Osteocyte (in vitro differentiated cells): Measurements from ENCODE around the gene IYD. TPM values are rescaled to one million over a fixed set of nuclear protein-coding genes. Genes with fewer than 3 reads are reported as not detected.

Experiments
- DNase-seq: peaks from one replicate; pipeline ENCODE4 v3.0.0; 2021; ENCODE audit warnings: mixed read lengths; ENCODE audit not compliant: unreplicated experiment; ENCODE audit errors: extremely low spot score
- H3K27ac Mint-ChIP-seq: one replicate; pipeline ENCODE4 v1.8.0; 2021; ENCODE audit warnings: mild to moderate bottlenecking, mixed read lengths; ENCODE audit not compliant: unreplicated experiment
- H3K27me3 Mint-ChIP-seq: one replicate; pipeline ENCODE4 v1.8.0; 2021; ENCODE audit warnings: mixed read lengths; ENCODE audit not compliant: unreplicated experiment
- H3K36me3 Mint-ChIP-seq: one replicate; pipeline ENCODE4 v1.8.0; 2021; ENCODE audit warnings: mixed read lengths; ENCODE audit not compliant: unreplicated experiment
- H3K4me1 Mint-ChIP-seq: one replicate; pipeline ENCODE4 v1.8.0; 2021; ENCODE audit warnings: mixed read lengths; ENCODE audit not compliant: unreplicated experiment
- H3K4me3 Mint-ChIP-seq: one replicate; pipeline ENCODE4 v1.8.0; 2021; ENCODE audit warnings: mild to moderate bottlenecking, moderate library complexity, mixed read lengths; ENCODE audit not compliant: unreplicated experiment
- H3K9me3 Mint-ChIP-seq: one replicate; pipeline ENCODE4 v1.8.0; 2021; ENCODE audit warnings: mixed read lengths; ENCODE audit not compliant: unreplicated experiment
- CTCF ChIP-seq: fragments of 200-600 bp; sonication (generic); IDR thresholded peaks from 2 replicates; pipeline ENCODE4 v1.5.0; 2021; ENCODE audit warnings: antibody characterized with exemption, mild to moderate bottlenecking, moderate library complexity
- total RNA-seq: library from RNA; stranded (reverse); gene quantifications from 2 replicates; pipeline ENCODE4 v1.2.1, GENCODE V29; 2021

IYD gene
- total RNA-seq, 1 donor from 2014 or later, result not detected

GRCh38 chr6:150361876-150362275 is 6.9 kb upstream of the IYD start:
- TF ChIP-seq CTCF, result no peak
- Mint-ChIP-seq H3K4me3 (no peak overlapping the region), H3K27ac (no peak overlapping the region), H3K9me3 (no peaks in the 10 kb centered on the region), H3K4me1 (no peaks in the 10 kb centered on the region), H3K27me3 (peaks cover 13% of the 10 kb centered on the region), H3K36me3 (no peaks in the 10 kb centered on the region)
- DNase-seq, result peak; percentile 21

GRCh38 chr6:150363733-150364132 is 5.1 kb upstream of the IYD start:
- peaks cover 15% of the 10 kb centered on the region for H3K27me3 Mint-ChIP-seq
- no peak for TF ChIP-seq CTCF
- no peaks in the 10 kb centered on the region for H3K4me1 Mint-ChIP-seq
- DNase-seq, result peak; percentile 40
- H3K36me3 Mint-ChIP-seq, result no peaks in the 10 kb centered on the region
- H3K9me3 Mint-ChIP-seq, result no peaks in the 10 kb centered on the region
- H3K27ac Mint-ChIP-seq, result no peak overlapping the region
- no peak overlapping the region for H3K4me3 Mint-ChIP-seq

GRCh38 chr6:150366118-150366778 is 2.6 kb upstream of the IYD start:
- TF ChIP-seq CTCF, result no peak
- peaks cover 19% of the 10 kb centered on the region for H3K27me3 Mint-ChIP-seq
- no peaks in the 10 kb centered on the region for H3K4me1 Mint-ChIP-seq
- no peak overlapping the region for H3K4me3 Mint-ChIP-seq
- peak; percentile 51 for DNase-seq
- no peaks in the 10 kb centered on the region for H3K36me3 Mint-ChIP-seq
- no peak overlapping the region for H3K27ac Mint-ChIP-seq
- H3K9me3 Mint-ChIP-seq, result no peaks in the 10 kb centered on the region

GRCh38 chr6:150369408-150369807 is 596 bp downstream of the IYD start:
- H3K27ac Mint-ChIP-seq, result no peak overlapping the region
- H3K9me3 Mint-ChIP-seq, result no peaks in the 10 kb centered on the region
- no peak for TF ChIP-seq CTCF
- peaks cover 22% of the 10 kb centered on the region for H3K27me3 Mint-ChIP-seq
- H3K4me3 Mint-ChIP-seq, result no peak overlapping the region
- H3K4me1 Mint-ChIP-seq, result no peaks in the 10 kb centered on the region
- DNase-seq, result peak; percentile 17
- H3K36me3 Mint-ChIP-seq, result no peaks in the 10 kb centered on the region

GRCh38 chr6:150370112-150370511 is 1.3 kb downstream of the IYD start:
- peaks cover 22% of the 10 kb centered on the region for H3K27me3 Mint-ChIP-seq
- H3K4me1 Mint-ChIP-seq, result no peaks in the 10 kb centered on the region

More at GRCh38 chr6:150370112-150370511, 1.3 kb downstream of the IYD start:
- Mint-ChIP-seq H3K27ac (no peak overlapping the region), H3K9me3 (no peaks in the 10 kb centered on the region), H3K36me3 (no peaks in the 10 kb centered on the region), H3K4me3 (no peak overlapping the region)
- peak; percentile 48 for DNase-seq
- no peak for TF ChIP-seq CTCF
